ENCODE data around the gene MIER2. TPM values are rescaled to one million over a fixed set of nuclear protein-coding genes. Genes with fewer than 3 reads are reported as not detected.

The MIER2 gene
- total RNA-seq, 1 donor from 2014 or later = 15.0 TPM

DNA sequence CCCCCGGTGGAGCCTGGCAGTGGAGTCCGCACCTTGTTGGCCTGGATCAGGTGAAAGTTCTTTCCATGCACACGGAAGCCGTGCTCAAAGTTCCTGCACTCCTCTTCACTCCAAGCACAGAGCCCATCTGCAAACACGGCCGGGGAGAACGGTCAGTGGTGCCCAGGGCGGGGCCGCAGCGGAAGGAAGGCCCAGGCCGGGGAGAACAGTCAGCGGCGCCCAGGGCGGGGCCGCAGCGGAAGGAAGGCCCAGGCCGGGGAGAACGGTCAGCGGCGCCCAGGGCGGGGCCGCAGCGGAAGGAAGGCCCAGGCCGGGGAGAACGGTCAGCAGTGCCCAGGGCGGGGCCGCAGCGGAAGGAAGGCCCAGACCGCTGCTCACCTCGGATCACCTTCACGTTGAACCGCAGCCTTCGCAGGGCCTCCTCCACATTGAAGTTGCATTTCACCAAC, 32.8 kb downstream of the MIER2 start:
- POLR2A ChIA-PET = no interaction called here
- Mint-ChIP-seq H3K4me1 (no peaks in the 10 kb centered on the region), H3K27me3 (no peaks in the 10 kb centered on the region), H3K36me3 (ENCODE audit: low read depth) (peaks cover 63% of the 10 kb centered on the region), H3K27ac (no peak overlapping the region), H3K9me3 (no peaks in the 10 kb centered on the region), H3K4me3 (no peak overlapping the region)
- ATAC-seq (ENCODE audit: low read depth) (no peak), DNase-seq (no peak)
- TF ChIP-seq, protein P1, sequence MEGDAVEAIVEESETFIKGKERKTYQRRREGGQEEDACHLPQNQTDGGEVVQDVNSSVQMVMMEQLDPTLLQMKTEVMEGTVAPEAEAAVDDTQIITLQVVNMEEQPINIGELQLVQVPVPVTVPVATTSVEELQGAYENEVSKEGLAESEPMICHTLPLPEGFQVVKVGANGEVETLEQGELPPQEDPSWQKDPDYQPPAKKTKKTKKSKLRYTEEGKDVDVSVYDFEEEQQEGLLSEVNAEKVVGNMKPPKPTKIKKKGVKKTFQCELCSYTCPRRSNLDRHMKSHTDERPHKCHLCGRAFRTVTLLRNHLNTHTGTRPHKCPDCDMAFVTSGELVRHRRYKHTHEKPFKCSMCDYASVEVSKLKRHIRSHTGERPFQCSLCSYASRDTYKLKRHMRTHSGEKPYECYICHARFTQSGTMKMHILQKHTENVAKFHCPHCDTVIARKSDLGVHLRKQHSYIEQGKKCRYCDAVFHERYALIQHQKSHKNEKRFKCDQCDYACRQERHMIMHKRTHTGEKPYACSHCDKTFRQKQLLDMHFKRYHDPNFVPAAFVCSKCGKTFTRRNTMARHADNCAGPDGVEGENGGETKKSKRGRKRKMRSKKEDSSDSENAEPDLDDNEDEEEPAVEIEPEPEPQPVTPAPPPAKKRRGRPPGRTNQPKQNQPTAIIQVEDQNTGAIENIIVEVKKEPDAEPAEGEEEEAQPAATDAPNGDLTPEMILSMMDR (IDR thresholded peaks at IDR 0.05) = no peak
- intact Hi-C loops (cut with micrococcal nuclease) = no loop called here
- CTCF ChIA-PET = no interaction called here

- intact Hi-C loops (cut with micrococcal nuclease) = no loop called here
- ChIA-PET POLR2A (no interaction called here), CTCF (no interaction called here)
- Mint-ChIP-seq H3K9me3 (no peaks in the 10 kb centered on the region), H3K4me3 (no peak overlapping the region), H3K4me1 (no peaks in the 10 kb centered on the region), H3K27me3 (no peaks in the 10 kb centered on the region), H3K36me3 (ENCODE audit: low read depth) (peaks cover 62% of the 10 kb centered on the region), H3K27ac (no peak overlapping the region)
- TF ChIP-seq, protein P1 (IDR thresholded peaks at IDR 0.05) = no peak
- no peak for DNase-seq
- ATAC-seq (ENCODE audit: low read depth) = no peak
Measured at GRCh38 chr19:310781-311496, 33.7 kb downstream of the MIER2 start.

DNA sequence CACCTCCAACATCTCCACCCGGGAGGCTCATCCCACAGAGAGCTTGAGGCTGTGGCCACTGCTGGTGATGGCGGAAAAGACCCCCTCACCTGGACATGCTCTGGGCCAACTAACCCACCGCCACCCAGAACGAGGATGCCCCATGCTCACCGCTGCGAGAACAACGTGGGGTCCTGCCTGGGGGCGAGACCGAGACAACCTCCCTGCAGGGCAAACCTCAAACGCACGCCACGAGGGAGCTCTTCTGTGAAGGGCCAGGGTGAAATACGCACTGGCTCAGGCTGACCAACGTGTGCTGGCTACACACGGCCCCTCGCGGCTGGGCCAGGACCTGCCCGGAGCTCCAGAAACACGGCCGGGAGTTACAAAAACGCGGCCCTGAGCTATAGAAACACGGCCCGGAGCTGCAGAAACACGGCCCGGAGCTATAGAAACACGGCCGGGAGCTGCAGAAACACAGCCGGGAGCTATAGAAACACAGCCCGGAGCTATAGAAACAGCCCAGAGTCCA, 34.4 kb downstream of the MIER2 start:
- POLR2A ChIA-PET = no interaction called here
- H3K9me3 Mint-ChIP-seq = no peaks in the 10 kb centered on the region

DNA sequence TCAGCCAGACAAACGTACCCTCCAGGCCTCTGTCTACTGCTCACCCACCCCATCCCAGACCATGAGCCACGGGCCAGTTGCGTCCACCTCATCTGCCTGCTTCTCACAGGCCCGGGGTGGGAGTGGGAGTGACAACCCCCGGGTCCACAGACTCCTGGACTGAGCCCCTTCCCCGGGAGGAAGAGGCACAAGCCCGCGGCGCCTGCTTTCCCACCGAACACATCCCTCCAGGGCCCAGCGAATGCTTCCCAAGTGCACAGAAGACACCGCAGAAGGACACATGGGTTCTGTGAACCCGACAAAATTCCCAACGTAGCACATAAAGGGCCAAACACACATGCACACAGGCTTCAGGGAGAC, 35.4 kb downstream of the MIER2 start:
- TF ChIP-seq, protein P1 (IDR thresholded peaks at IDR 0.05) = no peak
- no peak for ATAC-seq (ENCODE audit: low read depth)
- Mint-ChIP-seq H3K27ac (no peak overlapping the region), H3K36me3 (ENCODE audit: low read depth) (peaks cover 57% of the 10 kb centered on the region), H3K27me3 (no peaks in the 10 kb centered on the region), H3K4me3 (no peak overlapping the region), H3K9me3 (no peaks in the 10 kb centered on the region), H3K4me1 (no peaks in the 10 kb centered on the region)
- CTCF ChIA-PET = no interaction called here
- POLR2A ChIA-PET = no interaction called here
- DNase-seq = no peak
- intact Hi-C loops (cut with micrococcal nuclease) = no loop called here

More for the DNA sequence above, 34.4 kb downstream of the MIER2 start:
- intact Hi-C loops (cut with micrococcal nuclease) = no loop called here
- DNase-seq = no peak
- Mint-ChIP-seq H3K36me3 (ENCODE audit: low read depth) (peaks cover 62% of the 10 kb centered on the region), H3K4me3 (no peak overlapping the region), H3K27ac (no peak overlapping the region), H3K27me3 (no peaks in the 10 kb centered on the region), H3K4me1 (no peaks in the 10 kb centered on the region)
- TF ChIP-seq, protein P1 (IDR thresholded peaks at IDR 0.05) = no peak
- ATAC-seq (ENCODE audit: low read depth) = no peak
- CTCF ChIA-PET = no interaction called here

DNA sequence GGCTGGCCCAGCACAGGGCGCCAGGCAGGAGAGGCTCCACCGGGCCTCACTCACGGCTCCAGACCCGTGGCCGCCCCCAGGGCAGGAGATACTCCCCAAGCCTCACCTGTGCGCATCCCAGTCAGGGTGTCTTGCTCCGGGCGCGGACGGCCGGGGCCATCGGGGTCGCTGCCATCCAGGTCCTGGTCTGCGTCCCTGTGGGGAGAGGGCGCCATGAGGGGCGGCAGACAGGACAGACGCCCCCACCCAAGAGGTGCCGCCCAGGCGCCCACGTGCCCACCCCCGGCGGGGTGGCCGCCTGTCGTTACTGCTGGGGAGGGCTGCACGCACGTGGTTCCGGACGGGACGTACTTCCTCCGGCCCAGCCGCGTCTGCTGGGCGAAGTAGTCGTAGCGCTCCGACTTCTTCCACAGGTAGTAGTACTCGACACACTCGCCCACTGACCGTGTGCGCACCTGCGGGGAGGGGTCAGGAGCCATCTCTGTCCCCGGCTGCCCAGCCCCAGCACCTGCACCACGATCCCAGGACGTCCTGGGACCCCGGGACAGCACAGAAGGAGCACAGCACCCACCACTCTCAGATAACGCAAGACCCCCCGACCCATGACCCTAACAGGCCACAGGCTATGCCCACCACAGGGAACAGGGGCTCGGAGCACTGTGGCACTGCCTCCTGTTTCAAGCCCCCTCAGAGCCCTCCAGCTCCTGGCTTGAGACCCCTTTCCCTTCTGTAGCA, 36.0 kb downstream of the MIER2 start:
- TF ChIP-seq, protein P1 (IDR thresholded peaks at IDR 0.05) = no peak
- intact Hi-C loops (cut with micrococcal nuclease) = no loop called here
- DNase-seq (no peak), ATAC-seq (ENCODE audit: low read depth) (no peak)
- H3K4me1 Mint-ChIP-seq = no peaks in the 10 kb centered on the region
- no peaks in the 10 kb centered on the region for H3K9me3 Mint-ChIP-seq
- no peaks in the 10 kb centered on the region for H3K27me3 Mint-ChIP-seq
- H3K36me3 Mint-ChIP-seq (ENCODE audit: low read depth) = peaks cover 52% of the 10 kb centered on the region
- ChIA-PET POLR2A (no interaction called here), CTCF (no interaction called here)
- H3K4me3 Mint-ChIP-seq = no peak overlapping the region
- H3K27ac Mint-ChIP-seq = no peak overlapping the region

All from activated B cell treated with CpG ODN at 0.5 μM for 24 hours (primary cell).